HG03565 (cell line): ENCODE data around the gene TAS2R41.

Experiments used
- ATAC-seq: cut with Tn5 transposase; IDR thresholded peaks from one replicate; pipeline ENCODE4 v1.9.1; 2021; ENCODE audit warnings: mild to moderate bottlenecking, moderate library complexity; ENCODE audit not compliant: unreplicated experiment

Gene TAS2R41

GRCh38 chr7:143492799-143493739 lies 15.4 kb downstream of the TAS2R41 start:
- ATAC-seq: no peak

DNA sequence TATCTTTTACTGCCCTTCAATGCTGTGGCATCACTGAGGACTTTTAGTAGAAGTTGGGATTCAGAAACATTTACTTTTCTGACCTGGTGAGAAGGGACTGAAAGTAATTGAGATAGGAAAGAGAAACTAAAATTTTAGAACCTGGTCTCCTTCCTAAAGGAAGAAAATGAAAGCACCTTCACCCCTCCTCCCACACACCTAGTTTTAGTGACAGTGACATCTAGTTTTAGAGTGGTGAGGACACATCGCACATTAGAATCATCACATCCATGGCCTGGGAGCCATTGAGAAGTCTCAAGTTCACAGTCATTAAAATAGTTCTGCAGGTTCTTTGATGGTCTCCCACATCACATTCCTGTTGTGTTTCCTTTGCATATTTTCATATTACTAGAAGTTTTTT lies 16.1 kb downstream of the TAS2R41 start:
- no peak for ATAC-seq

DNA sequence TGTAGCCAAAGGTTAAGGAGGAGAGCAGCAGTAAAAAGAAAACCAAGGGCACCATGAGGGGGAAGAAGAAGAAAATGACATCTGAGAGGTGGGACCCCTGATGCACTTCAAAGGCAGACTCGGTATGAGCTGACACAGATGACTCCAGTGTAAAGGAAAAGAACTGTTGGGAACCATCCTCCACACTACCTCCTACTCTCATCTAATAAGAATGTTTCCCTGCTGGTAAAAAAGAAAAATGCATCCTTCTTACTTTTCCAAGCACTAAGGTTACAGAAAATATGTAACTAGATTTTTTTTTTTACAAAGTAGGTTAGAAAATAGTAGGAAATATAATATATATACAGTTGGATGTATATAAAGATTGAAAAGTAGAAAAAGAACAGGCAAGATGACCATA lies 16.9 kb downstream of the TAS2R41 start:
- ATAC-seq: no peak

DNA sequence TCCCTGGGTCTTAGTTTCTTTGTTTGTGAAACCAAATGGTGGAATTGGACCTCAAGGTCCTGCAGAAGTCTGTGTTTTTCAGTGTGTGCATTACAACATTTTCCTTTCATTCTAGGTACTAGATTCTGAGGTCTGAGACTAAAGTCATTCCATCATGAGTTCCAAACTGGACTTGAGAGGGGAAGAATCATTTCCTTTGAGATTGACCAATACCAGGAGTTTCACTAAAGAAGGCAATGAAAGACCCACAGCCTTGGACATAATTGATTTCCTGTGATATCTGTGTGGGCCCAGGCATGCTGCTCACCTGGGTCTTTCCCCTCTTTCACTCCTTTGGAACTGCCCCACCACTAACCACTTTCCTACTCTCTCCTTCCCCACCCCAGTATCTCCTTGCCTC lies 18.2 kb downstream of the TAS2R41 start:
- ATAC-seq: no peak

- ATAC-seq: no peak
Measured at GRCh38 chr7:143496263-143496662, 18.6 kb downstream of the TAS2R41 start.

GRCh38 chr7:143497008-143497795 lies 19.5 kb downstream of the TAS2R41 start:
- no peak for ATAC-seq

GRCh38 chr7:143499246-143499645 lies 21.6 kb downstream of the TAS2R41 start:
- ATAC-seq: no peak

DNA sequence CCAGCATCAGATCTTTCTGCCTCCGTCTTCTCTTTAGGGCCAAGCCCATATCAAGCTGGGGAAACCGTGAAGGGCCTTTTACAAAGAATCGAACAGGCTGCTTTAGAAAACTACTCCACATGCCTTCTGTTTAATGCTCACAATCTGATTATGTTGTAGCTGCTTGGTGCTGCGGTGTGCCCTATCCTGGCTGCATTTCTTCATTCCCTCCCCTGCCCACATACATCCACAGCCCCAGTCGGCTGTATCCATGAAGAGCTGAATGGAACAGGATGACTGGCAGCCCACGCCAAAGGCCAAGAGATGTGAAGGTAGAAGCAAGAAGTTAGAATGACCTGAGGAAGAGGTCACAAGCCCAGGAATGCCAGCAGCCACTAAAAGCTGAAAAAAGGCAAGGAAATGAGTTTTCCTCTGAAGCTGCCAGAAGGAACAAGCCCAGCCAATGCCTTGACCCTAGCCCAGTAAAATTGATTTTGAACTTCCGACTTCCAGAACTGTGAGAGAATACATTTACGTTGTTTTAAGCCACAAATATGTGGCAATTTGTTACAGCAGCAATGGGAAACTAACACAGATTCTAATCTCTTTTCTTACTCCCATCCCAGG lies 22.2 kb downstream of the TAS2R41 start:
- ATAC-seq: no peak

DNA sequence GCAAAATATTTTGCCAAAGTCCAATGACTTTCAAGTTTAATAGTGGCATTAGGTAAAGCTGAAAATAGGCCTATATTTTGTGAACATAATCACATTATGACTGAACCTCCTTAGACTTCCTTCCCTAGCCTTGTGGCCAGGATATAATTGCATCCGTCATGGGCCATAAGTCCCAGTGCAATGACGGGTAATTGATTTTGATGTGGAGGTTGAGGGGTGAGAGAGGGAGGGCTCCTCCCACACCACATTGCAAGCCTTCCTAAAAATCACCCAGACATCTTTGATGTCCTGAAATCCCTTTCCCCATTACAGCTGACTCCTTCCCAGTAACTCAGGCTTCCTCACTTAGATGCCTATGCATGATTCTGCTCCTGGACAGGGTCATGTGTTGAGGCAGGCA lies 25.6 kb downstream of the TAS2R41 start:
- ATAC-seq: no peak

GRCh38 chr7:143504215-143504936 lies 26.7 kb downstream of the TAS2R41 start:
- no peak for ATAC-seq

DNA sequence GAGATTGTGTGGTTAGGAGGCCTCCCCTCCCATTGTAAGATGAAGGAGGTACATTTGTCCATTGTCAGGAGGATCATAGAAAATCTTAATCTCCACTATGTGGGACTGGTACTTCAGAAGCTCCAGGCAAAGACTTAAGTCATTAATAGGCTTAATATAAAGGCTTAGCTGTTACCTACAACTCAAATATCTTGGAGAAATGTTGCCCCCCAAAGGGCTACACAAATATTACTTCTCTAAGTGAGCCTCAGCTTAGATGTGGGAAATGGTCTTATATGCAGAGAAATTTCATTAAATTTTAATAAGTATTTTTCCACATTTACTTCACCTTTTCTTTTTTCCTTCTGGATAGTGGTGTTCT lies 27.2 kb downstream of the TAS2R41 start:
- no peak for ATAC-seq

GRCh38 chr7:143505838-143506237 lies 28.2 kb downstream of the TAS2R41 start:
- ATAC-seq: no peak

DNA sequence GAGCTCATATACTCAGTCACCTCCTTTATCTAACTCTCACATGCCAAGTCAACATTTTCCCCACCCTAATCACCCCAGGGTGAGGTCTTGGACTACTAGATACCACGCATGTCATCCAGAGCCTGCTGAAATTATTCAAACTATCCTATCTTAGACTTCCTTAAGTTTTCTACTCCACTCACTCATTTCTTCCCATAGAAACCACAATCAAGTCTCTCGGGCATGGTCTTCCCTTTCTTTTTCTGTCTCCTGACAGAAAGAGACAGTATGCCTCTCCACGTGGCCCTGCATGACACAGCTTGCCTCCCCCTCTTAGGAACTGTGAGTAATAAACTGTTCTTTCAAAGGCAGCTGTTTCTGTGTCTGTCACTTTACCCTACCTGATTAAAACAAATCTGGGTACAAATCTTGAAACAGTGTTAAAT lies 29.4 kb downstream of the TAS2R41 start:
- ATAC-seq: no peak

DNA sequence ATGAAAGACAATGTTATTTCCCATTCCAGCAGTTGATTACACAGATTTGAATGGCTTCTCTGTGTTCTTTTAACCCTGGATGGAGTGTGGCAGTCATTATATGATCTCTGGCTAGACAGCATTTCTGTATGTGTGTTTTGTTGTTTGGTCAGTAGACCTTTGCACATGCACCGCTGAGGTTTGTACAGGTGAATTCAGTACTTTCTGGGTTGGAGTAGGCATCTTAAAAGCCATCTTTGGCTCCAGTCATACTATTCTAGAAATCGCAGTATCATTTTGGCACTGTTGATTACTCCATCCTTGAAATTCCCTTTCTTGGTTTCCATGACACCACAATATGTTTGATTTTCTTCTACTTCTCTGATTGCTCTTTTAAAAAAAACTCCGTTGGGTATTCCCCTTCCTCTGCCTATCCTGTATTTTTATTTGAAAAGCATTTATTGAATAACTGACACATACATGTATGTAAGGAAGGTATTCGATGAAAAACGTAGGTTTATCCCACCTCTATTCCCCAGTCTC lies 29.9 kb downstream of the TAS2R41 start:
- no peak for ATAC-seq

- no peak for ATAC-seq
Measured at GRCh38 chr7:143510854-143511592, 33.4 kb downstream of the TAS2R41 start.

GRCh38 chr7:143511593-143512047 lies 33.9 kb downstream of the TAS2R41 start:
- no peak for ATAC-seq

DNA sequence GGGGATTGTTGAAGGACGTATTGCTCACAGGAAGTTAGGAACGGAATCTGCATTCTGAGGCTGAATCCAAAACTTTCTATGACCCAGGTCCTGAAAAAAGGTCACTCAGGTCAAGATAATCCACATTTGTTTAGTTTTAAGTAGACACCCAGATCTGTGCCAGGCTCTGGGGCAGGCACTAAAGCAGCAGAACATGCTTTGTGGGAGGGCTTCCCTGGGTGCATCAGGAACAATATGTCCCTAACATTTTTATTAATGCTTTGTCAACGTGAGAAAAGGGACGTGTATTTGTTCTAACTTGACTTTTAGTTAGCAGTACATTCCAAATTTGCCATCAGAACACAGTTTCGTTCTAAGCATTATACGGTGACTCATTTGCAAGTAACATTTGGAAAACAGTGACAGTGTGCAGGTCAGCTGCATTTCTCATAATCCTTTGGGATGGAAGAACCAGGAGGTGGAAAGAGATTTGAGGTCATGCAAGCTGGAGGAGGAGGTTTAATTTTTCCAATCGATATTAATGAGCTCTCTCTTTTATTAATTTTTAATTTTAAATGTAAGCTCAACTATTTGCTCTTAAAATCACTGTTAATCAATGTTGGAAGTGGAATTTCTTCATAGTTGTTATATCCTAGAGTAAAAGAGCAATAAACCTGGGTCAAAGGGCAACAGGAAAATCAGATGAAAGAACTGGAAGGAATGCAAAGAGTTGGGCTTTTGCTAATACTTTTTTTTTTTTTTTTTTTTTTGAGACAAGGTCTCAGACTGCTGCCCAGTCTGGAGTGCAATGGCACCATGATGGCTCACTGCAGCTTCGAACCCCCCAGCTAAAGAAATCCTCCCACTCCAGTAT lies 35.0 kb downstream of the TAS2R41 start:
- no peak for ATAC-seq

GRCh38 chr7:143514487-143514886 lies 36.8 kb downstream of the TAS2R41 start:
- no peak for ATAC-seq
